NCI-H128 (cell line): Measurements from ENCODE around the gene PLD4.

Experiments used
- DNase-seq: peaks from one replicate; lab custom pipeline; 2025; ENCODE audit not compliant: unreplicated experiment; lab: John Stamatoyannopoulos, UW

Gene PLD4

GRCh38 chr14:104953896-104954656 is 29.4 kb downstream of the PLD4 start:
- DNase-seq, result no peak

GRCh38 chr14:104954746-104955395 is 30.2 kb downstream of the PLD4 start:
- no peak for DNase-seq

GRCh38 chr14:104955396-104955770 is 30.7 kb downstream of the PLD4 start:
- no peak for DNase-seq

- no peak for DNase-seq
These were observed 31.7 kb downstream of the PLD4 start for GRCh38 chr14:104956290-104956890.

GRCh38 chr14:104957146-104958113 is 32.8 kb downstream of the PLD4 start:
- no peak for DNase-seq

- DNase-seq, result no peak
These were observed 39.9 kb downstream of the PLD4 start for GRCh38 chr14:104964546-104964945.

GRCh38 chr14:104965561-104966231 is 41.0 kb downstream of the PLD4 start:
- DNase-seq, result no peak

GRCh38 chr14:104966261-104966865 is 41.7 kb downstream of the PLD4 start:
- DNase-seq, result no peak

GRCh38 chr14:104966981-104967385 is 42.3 kb downstream of the PLD4 start:
- DNase-seq, result no peak

- DNase-seq, result no peak
These were observed 42.9 kb downstream of the PLD4 start for GRCh38 chr14:104967386-104968152.

GRCh38 chr14:104968153-104968527 is 43.5 kb downstream of the PLD4 start:
- no peak for DNase-seq

GRCh38 chr14:104968541-104969401 is 44.1 kb downstream of the PLD4 start:
- no peak for DNase-seq

- DNase-seq, result no peak
These were observed 45.1 kb downstream of the PLD4 start for GRCh38 chr14:104969741-104970230.

GRCh38 chr14:104970231-104971068 is 45.8 kb downstream of the PLD4 start:
- DNase-seq, result no peak

GRCh38 chr14:104971447-104972240 is 47.0 kb downstream of the PLD4 start:
- DNase-seq, result no peak

- DNase-seq, result peak; percentile 22
These were observed 47.8 kb downstream of the PLD4 start for GRCh38 chr14:104972301-104973134.
